ENCODE data around the gene FLNA. TPM values are rescaled to one million over a fixed set of nuclear protein-coding genes. Genes with fewer than 3 reads are reported as not detected.
A peak's percentile ranks its signal among the peaks of the same experiment; 100 is the strongest.

The FLNA gene
- total and polyA plus RNA-seq, 2 of the 13 experiments (the other 11 are each of a cell fraction or from before 2014, with no cell fraction given) = 83.4 to 174 TPM

DNA sequence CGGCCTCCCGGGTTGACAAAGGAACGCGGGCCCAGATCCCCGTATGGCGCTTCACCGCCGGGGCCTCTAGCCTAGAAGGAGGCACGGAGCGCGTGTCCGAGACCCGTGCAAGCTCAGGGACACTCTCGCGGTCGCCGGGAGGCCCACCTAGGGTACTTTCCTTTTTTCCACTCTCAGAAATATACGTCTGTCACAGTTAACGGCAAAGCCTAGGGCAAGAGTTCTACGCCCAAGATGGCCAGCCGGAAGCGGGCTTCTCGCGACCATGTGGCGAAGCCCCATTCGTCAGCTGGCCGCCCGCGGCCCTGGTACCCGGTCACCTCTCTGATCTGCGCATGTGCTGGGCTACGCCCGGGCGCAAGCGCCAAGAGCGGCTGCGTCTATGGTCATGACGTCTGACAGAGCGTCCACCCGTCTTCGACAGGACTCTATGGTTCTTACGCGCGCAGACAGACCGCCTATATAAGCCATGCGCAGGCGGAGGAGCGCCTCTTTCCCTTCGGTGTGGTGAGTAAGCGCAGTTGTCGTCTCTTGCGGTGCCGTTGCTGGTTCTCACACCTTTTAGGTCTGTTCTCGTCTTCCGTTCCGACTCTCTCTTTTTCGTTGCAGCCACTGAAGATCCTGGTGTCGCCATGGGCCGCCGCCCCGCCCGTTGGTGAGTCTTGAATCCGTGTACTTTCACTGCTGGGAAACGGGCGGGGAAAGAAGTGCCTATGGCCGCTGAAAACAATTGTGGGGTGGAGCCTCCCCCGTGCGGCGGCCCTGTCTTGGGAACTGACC is 23.6 kb upstream of the FLNA start, which contains the start of gene RPL10 (continued):
- no peak for TF ChIP-seq SCMH1 (CRISPR knock-in tag; IDR thresholded peaks at IDR 0.05; ENCODE audit: borderline replicate concordance)
- no peak for TF ChIP-seq ZNF737 (CRISPR knock-in tag; IDR thresholded peaks at IDR 0.05; ENCODE audit: borderline replicate concordance)
- no peak; the same call in 1 of the 2 replicates for TF ChIP-seq MED13 (CRISPR knock-in tag; IDR thresholded peaks at IDR 0.05)
- peak; percentile 75; the same call in 1 of the 2 replicates for TF ChIP-seq GZF1 (CRISPR knock-in tag; IDR thresholded peaks at IDR 0.05)
- TF ChIP-seq ZNF556 (CRISPR knock-in tag; IDR thresholded peaks at IDR 0.05; ENCODE audit: borderline replicate concordance) = no peak
- TF ChIP-seq CCDC6 (CRISPR knock-in tag; IDR thresholded peaks at IDR 0.05) = no peak
- TF ChIP-seq SP1 (IDR thresholded peaks at IDR 0.05) = no peak
- TF ChIP-seq SP1 (CRISPR knock-in tag; IDR thresholded peaks at IDR 0.05) = peak; percentile 33; the same call in 1 of the 2 replicates
- no peak for TF ChIP-seq NR2C2 (CRISPR knock-in tag; IDR thresholded peaks at IDR 0.05; ENCODE audit: borderline replicate concordance)
- no peak for TF ChIP-seq RFX5 (IDR thresholded peaks at IDR 0.05; ENCODE audit: low read depth, low read length)
- no peak for TF ChIP-seq JUN (CRISPR knock-in tag; IDR thresholded peaks at IDR 0.05)
- peak; percentile 57; the same call in 1 of the 2 replicates for TF ChIP-seq ZNF839 (CRISPR knock-in tag; IDR thresholded peaks at IDR 0.05; ENCODE audit: borderline replicate concordance)
- TF ChIP-seq, protein P1, sequence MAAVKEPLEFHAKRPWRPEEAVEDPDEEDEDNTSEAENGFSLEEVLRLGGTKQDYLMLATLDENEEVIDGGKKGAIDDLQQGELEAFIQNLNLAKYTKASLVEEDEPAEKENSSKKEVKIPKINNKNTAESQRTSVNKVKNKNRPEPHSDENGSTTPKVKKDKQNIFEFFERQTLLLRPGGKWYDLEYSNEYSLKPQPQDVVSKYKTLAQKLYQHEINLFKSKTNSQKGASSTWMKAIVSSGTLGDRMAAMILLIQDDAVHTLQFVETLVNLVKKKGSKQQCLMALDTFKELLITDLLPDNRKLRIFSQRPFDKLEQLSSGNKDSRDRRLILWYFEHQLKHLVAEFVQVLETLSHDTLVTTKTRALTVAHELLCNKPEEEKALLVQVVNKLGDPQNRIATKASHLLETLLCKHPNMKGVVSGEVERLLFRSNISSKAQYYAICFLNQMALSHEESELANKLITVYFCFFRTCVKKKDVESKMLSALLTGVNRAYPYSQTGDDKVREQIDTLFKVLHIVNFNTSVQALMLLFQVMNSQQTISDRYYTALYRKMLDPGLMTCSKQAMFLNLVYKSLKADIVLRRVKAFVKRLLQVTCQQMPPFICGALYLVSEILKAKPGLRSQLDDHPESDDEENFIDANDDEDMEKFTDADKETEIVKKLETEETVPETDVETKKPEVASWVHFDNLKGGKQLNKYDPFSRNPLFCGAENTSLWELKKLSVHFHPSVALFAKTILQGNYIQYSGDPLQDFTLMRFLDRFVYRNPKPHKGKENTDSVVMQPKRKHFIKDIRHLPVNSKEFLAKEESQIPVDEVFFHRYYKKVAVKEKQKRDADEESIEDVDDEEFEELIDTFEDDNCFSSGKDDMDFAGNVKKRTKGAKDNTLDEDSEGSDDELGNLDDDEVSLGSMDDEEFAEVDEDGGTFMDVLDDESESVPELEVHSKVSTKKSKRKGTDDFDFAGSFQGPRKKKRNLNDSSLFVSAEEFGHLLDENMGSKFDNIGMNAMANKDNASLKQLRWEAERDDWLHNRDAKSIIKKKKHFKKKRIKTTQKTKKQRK (IDR thresholded peaks at IDR 0.05; ENCODE audit: low read length) = no peak
- TF ChIP-seq FOXJ3 (CRISPR knock-in tag; IDR thresholded peaks at IDR 0.05; ENCODE audit: borderline replicate concordance) = no peak
- no peak for TF ChIP-seq MBD4 (IDR thresholded peaks at IDR 0.05; ENCODE audit: borderline replicate concordance, low read length)
- no peak for TF ChIP-seq ATM (IDR thresholded peaks at IDR 0.05; ENCODE audit: borderline replicate concordance)
- TF ChIP-seq ZNF337 (CRISPR knock-in tag; IDR thresholded peaks at IDR 0.05; ENCODE audit: borderline replicate concordance, low read depth) = no peak
- no peak for TF ChIP-seq ZNF251 (CRISPR knock-in tag; IDR thresholded peaks at IDR 0.05)
- TF ChIP-seq, protein P2, sequence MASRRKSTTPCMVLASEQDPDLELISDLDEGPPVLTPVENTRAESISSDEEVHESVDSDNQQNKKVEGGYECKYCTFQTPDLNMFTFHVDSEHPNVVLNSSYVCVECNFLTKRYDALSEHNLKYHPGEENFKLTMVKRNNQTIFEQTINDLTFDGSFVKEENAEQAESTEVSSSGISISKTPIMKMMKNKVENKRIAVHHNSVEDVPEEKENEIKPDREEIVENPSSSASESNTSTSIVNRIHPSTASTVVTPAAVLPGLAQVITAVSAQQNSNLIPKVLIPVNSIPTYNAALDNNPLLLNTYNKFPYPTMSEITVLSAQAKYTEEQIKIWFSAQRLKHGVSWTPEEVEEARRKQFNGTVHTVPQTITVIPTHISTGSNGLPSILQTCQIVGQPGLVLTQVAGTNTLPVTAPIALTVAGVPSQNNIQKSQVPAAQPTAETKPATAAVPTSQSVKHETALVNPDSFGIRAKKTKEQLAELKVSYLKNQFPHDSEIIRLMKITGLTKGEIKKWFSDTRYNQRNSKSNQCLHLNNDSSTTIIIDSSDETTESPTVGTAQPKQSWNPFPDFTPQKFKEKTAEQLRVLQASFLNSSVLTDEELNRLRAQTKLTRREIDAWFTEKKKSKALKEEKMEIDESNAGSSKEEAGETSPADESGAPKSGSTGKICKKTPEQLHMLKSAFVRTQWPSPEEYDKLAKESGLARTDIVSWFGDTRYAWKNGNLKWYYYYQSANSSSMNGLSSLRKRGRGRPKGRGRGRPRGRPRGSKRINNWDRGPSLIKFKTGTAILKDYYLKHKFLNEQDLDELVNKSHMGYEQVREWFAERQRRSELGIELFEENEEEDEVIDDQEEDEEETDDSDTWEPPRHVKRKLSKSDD (CRISPR knock-in tag; IDR thresholded peaks at IDR 0.05; ENCODE audit: low read depth) = no peak
- TF ChIP-seq TEAD2 (CRISPR knock-in tag; IDR thresholded peaks at IDR 0.05) = 0 out of 2 replicates have a peak, but pooled peaks have one; percentile 28
- TF ChIP-seq PLRG1 (conservative IDR thresholded peaks at IDR 0.05) = no peak
- TF ChIP-seq AGO2 (optimal IDR thresholded peaks at IDR 0.05; ENCODE audit: low read depth, low read length) = peak; percentile 6
- no peak for TF ChIP-seq ZNF446 (CRISPR knock-in tag; IDR thresholded peaks at IDR 0.05)
- TF ChIP-seq ZSCAN22 (CRISPR knock-in tag; IDR thresholded peaks at IDR 0.05) = no peak

Measured in HepG2 (cell line).